Measurements from ENCODE around the gene RTF2.

RTF2 gene

GRCh38 chr20:56428881-56429280 lies 39.5 kb upstream of the RTF2 start:
- TF ChIP-seq CREB1 (IDR thresholded peaks at IDR 0.05; ENCODE audit: low read depth): no peak
- TF ChIP-seq TAF1 (IDR thresholded peaks at IDR 0.05; ENCODE audit: low read depth): no peak
- no peak for TF ChIP-seq USF1 (IDR thresholded peaks at IDR 0.05)
- TF ChIP-seq REST (IDR thresholded peaks at IDR 0.05; ENCODE audit: low read depth): no peak
- no peak for TF ChIP-seq NFIC (IDR thresholded peaks at IDR 0.05)
- TF ChIP-seq EP300 (IDR thresholded peaks at IDR 0.05; ENCODE audit: borderline replicate concordance): no peak
- TF ChIP-seq RAD21 (IDR thresholded peaks at IDR 0.05; ENCODE audit: low read depth): no peak
- TF ChIP-seq EGR1 (IDR thresholded peaks at IDR 0.05): no peak
- TF ChIP-seq TEAD4 (IDR thresholded peaks at IDR 0.05): no peak
- TF ChIP-seq MAX (IDR thresholded peaks at IDR 0.05): no peak
- no peak for TF ChIP-seq ZBTB7A (IDR thresholded peaks at IDR 0.05; ENCODE audit: low read depth)
- no peak for TF ChIP-seq YY1 (IDR thresholded peaks at IDR 0.05; ENCODE audit: low read depth)
- TF ChIP-seq TCF12 (IDR thresholded peaks at IDR 0.05; ENCODE audit: low read depth): no peak

- no peak for TF ChIP-seq TEAD4 (IDR thresholded peaks at IDR 0.05)
- no peak for TF ChIP-seq EP300 (IDR thresholded peaks at IDR 0.05; ENCODE audit: borderline replicate concordance)
- TF ChIP-seq CREB1 (IDR thresholded peaks at IDR 0.05; ENCODE audit: low read depth): no peak
- no peak for TF ChIP-seq MAX (IDR thresholded peaks at IDR 0.05)
- no peak for TF ChIP-seq USF1 (IDR thresholded peaks at IDR 0.05)
- no peak for TF ChIP-seq YY1 (IDR thresholded peaks at IDR 0.05; ENCODE audit: low read depth)
- no peak for TF ChIP-seq NFIC (IDR thresholded peaks at IDR 0.05)
- no peak for TF ChIP-seq FOXM1 (IDR thresholded peaks at IDR 0.05; ENCODE audit: borderline replicate concordance, low read depth)
- TF ChIP-seq EGR1 (IDR thresholded peaks at IDR 0.05): no peak
- TF ChIP-seq ZBTB7A (IDR thresholded peaks at IDR 0.05; ENCODE audit: low read depth): no peak
- TF ChIP-seq CEBPB (IDR thresholded peaks at IDR 0.05): no peak
- no peak for TF ChIP-seq TAF1 (IDR thresholded peaks at IDR 0.05; ENCODE audit: low read depth)
These were observed 38.9 kb upstream of the RTF2 start for GRCh38 chr20:56429502-56429901.

- TF ChIP-seq CEBPB (IDR thresholded peaks at IDR 0.05): no peak
- no peak for TF ChIP-seq TAF1 (IDR thresholded peaks at IDR 0.05; ENCODE audit: low read depth)
- no peak for TF ChIP-seq ZBTB7A (IDR thresholded peaks at IDR 0.05; ENCODE audit: low read depth)
- TF ChIP-seq EGR1 (IDR thresholded peaks at IDR 0.05): no peak
- no peak for TF ChIP-seq USF1 (IDR thresholded peaks at IDR 0.05)
- TF ChIP-seq TEAD4 (IDR thresholded peaks at IDR 0.05): no peak
- no peak for TF ChIP-seq NFIC (IDR thresholded peaks at IDR 0.05)
- TF ChIP-seq REST (IDR thresholded peaks at IDR 0.05; ENCODE audit: low read depth): no peak
- no peak for TF ChIP-seq YY1 (IDR thresholded peaks at IDR 0.05; ENCODE audit: low read depth)
- no peak for TF ChIP-seq RAD21 (IDR thresholded peaks at IDR 0.05; ENCODE audit: low read depth)
- TF ChIP-seq EP300 (IDR thresholded peaks at IDR 0.05; ENCODE audit: borderline replicate concordance): no peak
- no peak for TF ChIP-seq FOXM1 (IDR thresholded peaks at IDR 0.05; ENCODE audit: borderline replicate concordance, low read depth)
- no peak for TF ChIP-seq TCF12 (IDR thresholded peaks at IDR 0.05; ENCODE audit: low read depth)
These were observed 38.5 kb upstream of the RTF2 start for GRCh38 chr20:56429941-56430340.

- TF ChIP-seq USF1 (IDR thresholded peaks at IDR 0.05) (no peak), FOXM1 (IDR thresholded peaks at IDR 0.05; ENCODE audit: borderline replicate concordance, low read depth) (no peak), YY1 (IDR thresholded peaks at IDR 0.05; ENCODE audit: low read depth) (no peak), TAF1 (IDR thresholded peaks at IDR 0.05; ENCODE audit: low read depth) (no peak), RAD21 (IDR thresholded peaks at IDR 0.05; ENCODE audit: low read depth) (no peak)
These were observed 38.0 kb upstream of the RTF2 start for GRCh38 chr20:56430461-56430860.

GRCh38 chr20:56430957-56431356 lies 37.5 kb upstream of the RTF2 start:
- TF ChIP-seq YY1 (IDR thresholded peaks at IDR 0.05; ENCODE audit: low read depth) (no peak), TEAD4 (IDR thresholded peaks at IDR 0.05) (no peak), EGR1 (IDR thresholded peaks at IDR 0.05) (no peak), FOXM1 (IDR thresholded peaks at IDR 0.05; ENCODE audit: borderline replicate concordance, low read depth) (no peak), NFIC (IDR thresholded peaks at IDR 0.05) (no peak), CEBPB (IDR thresholded peaks at IDR 0.05) (no peak), MAX (IDR thresholded peaks at IDR 0.05) (no peak), USF1 (IDR thresholded peaks at IDR 0.05) (no peak), RAD21 (IDR thresholded peaks at IDR 0.05; ENCODE audit: low read depth) (no peak), TCF12 (IDR thresholded peaks at IDR 0.05; ENCODE audit: low read depth) (no peak), CREB1 (IDR thresholded peaks at IDR 0.05; ENCODE audit: low read depth) (no peak), REST (IDR thresholded peaks at IDR 0.05; ENCODE audit: low read depth) (no peak), ZBTB7A (IDR thresholded peaks at IDR 0.05; ENCODE audit: low read depth) (no peak), EP300 (IDR thresholded peaks at IDR 0.05; ENCODE audit: borderline replicate concordance) (no peak), TAF1 (IDR thresholded peaks at IDR 0.05; ENCODE audit: low read depth) (no peak)

Measured in Ishikawa (cell line).